ENCODE measurements around the gene TMEM214. TPM values are rescaled to one million over a fixed set of nuclear protein-coding genes. Genes with fewer than 3 reads are reported as not detected.

Gene TMEM214
- total and polyA plus RNA-seq, 12 donors: 24.7 to 53.4 (median 29.4) TPM

- Histone ChIP-seq H3K36me3 (peaks cover 0 to 92% (median 59%) of the 10 kb centered on the region in 9 donors), H3K9me3 (no peaks in the 10 kb centered on the region), H3K27ac (no peak overlapping the region), H3K4me3 (no peak overlapping the region), H3K27me3 (no peaks in the 10 kb centered on the region), H3K4me1 (peaks cover 0 to 18% (median 9%) of the 10 kb centered on the region in 9 donors)
- WGBS, 2 donors: 92 to 96% methylated on average over 6 of the region's 6 CpGs
- ATAC-seq (no peak), DNase-seq (no peak)
- TF ChIP-seq, protein P1, sequence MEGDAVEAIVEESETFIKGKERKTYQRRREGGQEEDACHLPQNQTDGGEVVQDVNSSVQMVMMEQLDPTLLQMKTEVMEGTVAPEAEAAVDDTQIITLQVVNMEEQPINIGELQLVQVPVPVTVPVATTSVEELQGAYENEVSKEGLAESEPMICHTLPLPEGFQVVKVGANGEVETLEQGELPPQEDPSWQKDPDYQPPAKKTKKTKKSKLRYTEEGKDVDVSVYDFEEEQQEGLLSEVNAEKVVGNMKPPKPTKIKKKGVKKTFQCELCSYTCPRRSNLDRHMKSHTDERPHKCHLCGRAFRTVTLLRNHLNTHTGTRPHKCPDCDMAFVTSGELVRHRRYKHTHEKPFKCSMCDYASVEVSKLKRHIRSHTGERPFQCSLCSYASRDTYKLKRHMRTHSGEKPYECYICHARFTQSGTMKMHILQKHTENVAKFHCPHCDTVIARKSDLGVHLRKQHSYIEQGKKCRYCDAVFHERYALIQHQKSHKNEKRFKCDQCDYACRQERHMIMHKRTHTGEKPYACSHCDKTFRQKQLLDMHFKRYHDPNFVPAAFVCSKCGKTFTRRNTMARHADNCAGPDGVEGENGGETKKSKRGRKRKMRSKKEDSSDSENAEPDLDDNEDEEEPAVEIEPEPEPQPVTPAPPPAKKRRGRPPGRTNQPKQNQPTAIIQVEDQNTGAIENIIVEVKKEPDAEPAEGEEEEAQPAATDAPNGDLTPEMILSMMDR (IDR thresholded peaks at IDR 0.05): no peak
- intact Hi-C loops (cut with DNase I): loop anchor here in 2 of 10 donors (10.0 kb wide), 1 partner anchor 45 kb away; the partner anchor contains the start of gene KHK (in 2 of the 2)
Measured at GRCh38 chr2:27039426-27039825, 6.7 kb downstream of the TMEM214 start.

DNA sequence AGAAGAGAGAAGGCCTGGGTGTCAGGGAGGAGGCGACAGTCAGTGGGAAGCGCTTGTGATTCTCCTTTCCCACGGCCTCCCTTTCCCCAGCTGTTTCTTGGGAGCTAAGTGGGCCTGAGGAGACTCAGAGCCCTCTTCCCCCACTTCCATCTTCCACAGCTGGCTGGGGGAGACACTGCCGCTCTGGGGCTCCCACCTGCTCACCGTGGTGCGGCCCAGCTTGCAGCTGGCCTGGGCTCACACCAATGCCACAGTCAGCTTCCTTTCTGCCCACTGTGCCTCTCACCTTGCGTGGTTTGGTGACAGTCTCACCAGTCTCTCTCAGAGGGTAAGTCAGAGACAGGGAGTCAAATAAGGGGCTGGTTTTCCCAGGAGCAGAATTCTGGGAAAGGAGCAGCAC lies 7.1 kb downstream of the TMEM214 start:
- ATAC-seq (peak in 1 of 8 donors; percentile 15), DNase-seq (no peak)
- Histone ChIP-seq H3K36me3 (peaks cover 0 to 87% (median 59%) of the 10 kb centered on the region in 9 donors), H3K4me3 (no peak overlapping the region), H3K27me3 (no peaks in the 10 kb centered on the region), H3K4me1 (peaks cover 0 to 14% (median 4%) of the 10 kb centered on the region in 9 donors), H3K27ac (no peak overlapping the region), H3K9me3 (no peaks in the 10 kb centered on the region)
- intact Hi-C loops (cut with DNase I): loop anchor here in 2 of 10 donors (10.0 kb wide), 1 partner anchor 45 kb away; the partner anchor contains the start of gene KHK (in 2 of the 2)
- TF ChIP-seq, protein P1 (IDR thresholded peaks at IDR 0.05): no peak
- 93 to 100% methylated on average over 7 of the region's 7 CpGs for WGBS, 2 donors

DNA sequence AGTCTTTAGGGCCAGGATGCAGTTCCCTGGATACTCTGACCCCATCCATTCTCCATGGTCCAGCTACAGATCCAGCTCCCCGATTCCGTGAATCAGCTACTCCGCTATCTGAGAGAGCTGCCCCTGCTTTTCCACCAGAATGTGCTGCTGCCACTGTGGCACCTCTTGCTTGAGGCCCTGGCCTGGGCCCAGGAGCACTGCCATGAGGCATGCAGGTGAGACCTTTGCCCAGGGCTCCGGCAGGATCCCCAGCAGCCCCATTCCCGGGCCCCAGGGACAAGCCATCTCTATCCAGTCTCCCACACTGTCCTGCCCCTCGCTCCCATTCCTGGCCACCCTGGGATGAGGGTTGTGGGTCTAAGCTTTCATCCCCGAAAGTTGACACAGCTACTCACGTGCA lies 7.5 kb downstream of the TMEM214 start:
- ATAC-seq (peak in 1 of 8 donors; percentile 35), DNase-seq (no peak)
- Histone ChIP-seq H3K27me3 (no peaks in the 10 kb centered on the region), H3K4me1 (peaks cover 0 to 10% (median under 1%) of the 10 kb centered on the region in 9 donors), H3K4me3 (no peak overlapping the region), H3K27ac (no peak overlapping the region), H3K36me3 (peaks cover 0 to 83% (median 56%) of the 10 kb centered on the region in 9 donors), H3K9me3 (no peaks in the 10 kb centered on the region)
- 95 to 97% methylated on average over 8 of the region's 8 CpGs for WGBS, 2 donors
- intact Hi-C loops (cut with DNase I): no loop called here
- TF ChIP-seq, protein P1 (IDR thresholded peaks at IDR 0.05): no peak

DNA sequence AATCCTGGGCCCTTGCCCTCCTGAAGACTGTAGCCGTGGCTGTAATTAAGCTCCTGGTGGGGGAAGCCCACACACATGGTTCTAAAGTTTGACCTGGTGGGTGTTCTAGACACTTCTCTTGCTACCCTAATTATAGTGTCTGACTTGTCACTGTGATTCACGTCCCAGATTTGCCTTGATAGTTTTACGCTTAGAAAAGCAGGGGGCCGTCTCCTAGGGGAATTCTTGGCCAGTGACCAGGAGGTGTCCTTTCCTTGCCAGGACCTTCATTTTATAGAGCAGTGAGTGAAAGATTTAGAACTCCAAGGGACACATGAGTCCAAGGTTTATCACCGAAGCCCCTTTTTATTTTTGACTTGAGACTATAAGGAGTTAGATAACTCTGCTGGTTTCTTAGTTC lies 9.0 kb downstream of the TMEM214 start:
- Histone ChIP-seq H3K9me3 (no peaks in the 10 kb centered on the region), H3K4me3 (no peak overlapping the region), H3K27ac (no peak overlapping the region), H3K27me3 (no peaks in the 10 kb centered on the region), H3K36me3 (peaks cover 0 to 68% (median 44%) of the 10 kb centered on the region in 9 donors), H3K4me1 (peaks cover 0 to 7% (median 0%) of the 10 kb centered on the region in 9 donors)
- DNase-seq: no peak
- WGBS, 2 donors: 35 to 45% methylated on average over 5 of the region's 5 CpGs
- peak in 1 of 8 donors; percentile 29 for ATAC-seq
- intact Hi-C loops (cut with DNase I): no loop called here
- TF ChIP-seq, protein P1 (IDR thresholded peaks at IDR 0.05): no peak
